Measurements from ENCODE around the gene SNCAIP. TPM values are rescaled to one million over a fixed set of nuclear protein-coding genes. Genes with fewer than 3 reads are reported as not detected.

The SNCAIP gene
- 1 to 10 TPM in 2 of 4 donors, under 1 TPM in 1, not detected in 1; 0.82 to 2.2 (median 1.6) TPM for total RNA-seq

DNA sequence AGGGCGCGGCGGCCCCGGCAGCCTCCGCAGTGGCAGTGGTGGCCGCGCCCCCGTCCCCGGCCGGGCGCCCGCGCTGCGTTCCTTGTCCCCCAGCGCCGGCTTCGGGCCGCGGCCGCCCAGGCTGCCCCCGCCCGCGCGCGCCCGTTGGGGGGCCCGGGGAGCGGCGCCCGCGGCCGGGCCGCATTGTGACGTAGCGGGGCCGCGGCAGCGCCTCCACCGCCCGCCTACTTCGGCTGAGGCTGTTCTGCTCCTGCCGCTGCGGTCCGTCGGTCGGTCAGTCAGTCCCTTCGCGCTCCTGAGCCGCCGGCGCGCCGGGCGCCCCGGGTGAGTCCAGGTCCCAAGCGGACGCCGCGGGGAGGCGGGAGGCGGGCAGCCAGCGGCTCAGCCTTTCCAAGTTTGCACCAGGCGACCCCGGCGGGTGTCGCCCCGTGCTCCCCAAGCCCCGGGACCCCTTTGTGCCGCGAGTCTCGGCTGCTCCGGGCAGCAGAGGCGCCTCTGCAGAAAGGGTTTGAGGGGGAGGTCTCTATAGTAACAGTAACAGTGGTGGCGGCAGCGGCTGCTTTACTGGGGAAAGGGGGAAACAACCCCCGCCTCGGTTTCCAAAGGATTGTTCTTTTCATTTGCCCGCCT, at the start of gene SNCAIP:
SNCAIP (plus strand) TSS at position 277 of the 630 bp plus-strand sequence. CDS start 78,898 bp downstream, outside the sequence.
- peak within 1 kb of the TSS; percentile 45 to 64 (median 62) for H3K27ac ChIP-seq
- peak within 1 kb of the TSS; percentile 30 to 68 (median 48) for H3K4me3 ChIP-seq
- peak; percentile 43 for DNase-seq
- intact Hi-C loops (cut with DNase I; ENCODE audit: low total_unique reads): no loop called here
- H3K36me3 ChIP-seq: no peaks in the 10 kb centered on the region
- peaks cover 32% of the 10 kb centered on the region for H3K27me3 ChIP-seq
- no peaks in the 10 kb centered on the region for H3K9me3 ChIP-seq
- in situ Hi-C loops (cut with MboI; ENCODE audit: low pct_ligation_motif_present in 1 of 4, low pct_unique_long_range_greater_than_20kb in 1 of 4, low sequenced_read_pairs in 3 of 4): no loop called here
- WGBS, 2 donors (ENCODE audit: low coverage in 1 of 2): 1% methylated on average over 44 of the region's 78 CpGs; no CpG with 5 or more reads in 1 of the 2 donors
- H3K4me1 ChIP-seq: peaks cover 0 to 14% (median 10%) of the 10 kb centered on the region in 4 donors
- TF ChIP-seq CTCF (IDR thresholded peaks at IDR 0.05) (no peak), POLR2A (IDR thresholded peaks at IDR 0.05) (no peak), EP300 (IDR thresholded peaks at IDR 0.05; ENCODE audit: low read depth) (no peak), POLR2AphosphoS5 (IDR thresholded peaks at IDR 0.05) (no peak)

- H3K9me3 ChIP-seq: no peaks in the 10 kb centered on the region
- DNase-seq: no peak
- TF ChIP-seq POLR2A (IDR thresholded peaks at IDR 0.05) (no peak), EP300 (IDR thresholded peaks at IDR 0.05; ENCODE audit: low read depth) (no peak), POLR2AphosphoS5 (IDR thresholded peaks at IDR 0.05) (no peak), CTCF (IDR thresholded peaks at IDR 0.05) (no peak)
- H3K4me3 ChIP-seq: no peak overlapping the region
- H3K4me1 ChIP-seq: no peaks in the 10 kb centered on the region
- intact Hi-C loops (cut with DNase I; ENCODE audit: low total_unique reads) (no loop called here), in situ Hi-C loops (cut with MboI; ENCODE audit: low pct_ligation_motif_present in 1 of 4, low pct_unique_long_range_greater_than_20kb in 1 of 4, low sequenced_read_pairs in 3 of 4) (no loop called here)
- no peaks in the 10 kb centered on the region for H3K36me3 ChIP-seq
- H3K27ac ChIP-seq: no peak overlapping the region
- no peaks in the 10 kb centered on the region for H3K27me3 ChIP-seq
Observed at GRCh38 chr5:122263352-122264030, 48.5 kb upstream of the SNCAIP start.

- H3K4me1 ChIP-seq: no peaks in the 10 kb centered on the region
- H3K27ac ChIP-seq: no peak overlapping the region
- H3K9me3 ChIP-seq: no peaks in the 10 kb centered on the region
- intact Hi-C loops (cut with DNase I; ENCODE audit: low total_unique reads): no loop called here
- TF ChIP-seq CTCF (IDR thresholded peaks at IDR 0.05) (no peak), EP300 (IDR thresholded peaks at IDR 0.05; ENCODE audit: low read depth) (no peak), POLR2AphosphoS5 (IDR thresholded peaks at IDR 0.05) (no peak), POLR2A (IDR thresholded peaks at IDR 0.05) (no peak)
- no peak for DNase-seq
- H3K36me3 ChIP-seq: no peaks in the 10 kb centered on the region
- no peak overlapping the region for H3K4me3 ChIP-seq
- in situ Hi-C loops (cut with MboI; ENCODE audit: low pct_ligation_motif_present in 1 of 4, low pct_unique_long_range_greater_than_20kb in 1 of 4, low sequenced_read_pairs in 3 of 4): no loop called here
- no peaks in the 10 kb centered on the region for H3K27me3 ChIP-seq
Observed at GRCh38 chr5:122264610-122265009, 47.4 kb upstream of the SNCAIP start.

- no peak overlapping the region for H3K4me3 ChIP-seq
- intact Hi-C loops (cut with DNase I; ENCODE audit: low total_unique reads) (no loop called here), in situ Hi-C loops (cut with MboI; ENCODE audit: low pct_ligation_motif_present in 1 of 4, low pct_unique_long_range_greater_than_20kb in 1 of 4, low sequenced_read_pairs in 3 of 4) (no loop called here)
- no peak for DNase-seq
- no peak overlapping the region for H3K27ac ChIP-seq
- H3K36me3 ChIP-seq: no peaks in the 10 kb centered on the region
- 92% methylated on average over 6 of the region's 6 CpGs; no CpG with 5 or more reads in 1 of the 2 donors for WGBS, 2 donors (ENCODE audit: low coverage in 1 of 2)
- H3K4me1 ChIP-seq: no peaks in the 10 kb centered on the region
- no peaks in the 10 kb centered on the region for H3K27me3 ChIP-seq
- H3K9me3 ChIP-seq: no peaks in the 10 kb centered on the region
- no peak for TF ChIP-seq POLR2A (IDR thresholded peaks at IDR 0.05)
- no peak for TF ChIP-seq CTCF (IDR thresholded peaks at IDR 0.05)
- no peak for TF ChIP-seq POLR2AphosphoS5 (IDR thresholded peaks at IDR 0.05)
- TF ChIP-seq EP300 (IDR thresholded peaks at IDR 0.05; ENCODE audit: low read depth): no peak
Observed at GRCh38 chr5:122267185-122267584, 44.9 kb upstream of the SNCAIP start.

Measured in transverse colon (tissue), 4 donors.